Smooth muscle cell (in vitro differentiated cells): ENCODE data around the gene ACAP1. TPM values are rescaled to one million over a fixed set of nuclear protein-coding genes. Genes with fewer than 3 reads are reported as not detected.

ENCODE experiments used
- DNase-seq: peaks from one replicate; lab custom pipeline; 2025; ENCODE audit not compliant: unreplicated experiment; lab: John Stamatoyannopoulos, UW
- H2AFZ ChIP-seq: fragments of 200-600 bp; sonication (generic); 2 replicates; pipeline ENCODE4 v1.6.0; 2016; ENCODE audit warnings: antibody characterized with exemption, low read depth, mild to moderate bottlenecking
- H3F3A ChIP-seq: fragments of 200-600 bp; sonication (generic); 2 replicates; pipeline ENCODE4 v1.6.0; 2017; ENCODE audit warnings: antibody characterized with exemption, low read depth
- H3K27ac ChIP-seq: fragments of 200-600 bp; sonication (generic); 2 replicates; pipeline ENCODE4 v1.5.1; 2016; ENCODE audit warnings: low read depth, mild to moderate bottlenecking
- H3K27me3 ChIP-seq: fragments of 200-600 bp; sonication (generic); 2 replicates; pipeline ENCODE4 v1.6.1; 2016; ENCODE audit warnings: low read depth, mild to moderate bottlenecking
- H3K36me3 ChIP-seq: fragments of 200-600 bp; sonication (generic); 2 replicates; pipeline ENCODE4 v1.5.1; 2016; ENCODE audit warnings: low read depth
- H3K4me1 ChIP-seq: fragments of 200-600 bp; sonication (generic); 2 replicates; pipeline ENCODE4 v1.5.1; 2016; ENCODE audit warnings: low read depth
- H3K4me2 ChIP-seq: fragments of 200-600 bp; sonication (generic); 2 replicates; pipeline ENCODE4 v1.6.0; 2016; ENCODE audit warnings: mild to moderate bottlenecking
- H3K4me3 ChIP-seq: fragments of 200-600 bp; sonication (generic); 2 replicates; pipeline ENCODE4 v1.5.1; 2016; ENCODE audit warnings: mild to moderate bottlenecking
- H3K79me2 ChIP-seq: fragments of 200-600 bp; sonication (generic); 2 replicates; pipeline ENCODE4 v1.6.0; 2016; ENCODE audit warnings: low read depth, mild to moderate bottlenecking
- H3K9ac ChIP-seq: fragments of 200-600 bp; sonication (generic); 2 replicates; pipeline ENCODE4 v1.6.0; 2016; ENCODE audit warnings: low read depth
- H3K9me3 ChIP-seq: fragments of 200-600 bp; sonication (generic); replicated peaks from 2 replicates; pipeline ENCODE4 v1.5.1; 2016; ENCODE audit warnings: low read depth
- H4K20me1 ChIP-seq: fragments of 200-600 bp; sonication (generic); 2 replicates; pipeline ENCODE4 v1.6.0; 2016; ENCODE audit warnings: low read depth
- CTCF ChIP-seq: fragments of 200-600 bp; sonication (generic); IDR thresholded peaks from 2 replicates; pipeline ENCODE4 v1.5.1; 2017; ENCODE audit warnings: borderline replicate concordance, mild to moderate bottlenecking, antibody characterized with exemption; ENCODE audit not compliant: insufficient read depth, poor library complexity, severe bottlenecking
- WGBS: methylation state at CpG from one replicate; pipeline ENCODE4 v1.1.7; 2016; ENCODE audit warnings: low lambda C conversion rate; 5-methylcytosine and 5-hydroxymethylcytosine counted together
- polyA plus RNA-seq: library from polyadenylated mRNA; unstranded; fragments of >200 nt; fragmentation: Nextera tagmentation; extraction: Ambion mirVana; gene quantifications from 2 replicates; pipeline ENCODE4 v1.2.1, GENCODE V29; 2016
- total RNA-seq: library from RNA; depleted of rRNA; stranded (reverse); fragments of >200 nt; gene quantifications from 2 replicates; pipeline ENCODE4 v1.2.3, GENCODE V29; 2014

ACAP1 gene
- total and polyA plus RNA-seq, 2 experiments from 2014 or later = 15.2 to 31.6 TPM

- Histone ChIP-seq H3K36me3 (peaks cover 4% of the 10 kb centered on the region), H3F3A (peaks cover 47% of the 10 kb centered on the region), H3K4me1 (peaks cover 15% of the 10 kb centered on the region), H3K4me2 (peak overlapping the region; percentile 98), H4K20me1 (peaks cover 57% of the 10 kb centered on the region), H3K9me3 (no peaks in the 10 kb centered on the region), H3K4me3 (peak overlapping the region; percentile 79), H3K27ac (peak overlapping the region; percentile 63), H3K79me2 (peaks cover 50% of the 10 kb centered on the region), H2AFZ (no peak overlapping the region), H3K27me3 (no peaks in the 10 kb centered on the region), H3K9ac (peak overlapping the region; percentile 56)
- WGBS = 49% methylated on average over 9 of the region's 9 CpGs
- TF ChIP-seq CTCF = no peak
- no peak for DNase-seq
Observed at GRCh38 chr17:7313890-7314718, 22.2 kb upstream of the ACAP1 start.

- peak; percentile 39 for DNase-seq
- Histone ChIP-seq H3K4me1 (peaks cover 7% of the 10 kb centered on the region), H3K4me3 (peak within 1 kb of the TSS; percentile 79), H3K9me3 (no peaks in the 10 kb centered on the region), H3K27me3 (no peaks in the 10 kb centered on the region), H3K9ac (peak within 1 kb of the TSS; percentile 56), H3K27ac (peak within 1 kb of the TSS; percentile 63), H3K36me3 (peaks cover 4% of the 10 kb centered on the region), H3K4me2 (peak within 1 kb of the TSS; percentile 98), H4K20me1 (peaks cover 49% of the 10 kb centered on the region), H3K79me2 (peaks cover 42% of the 10 kb centered on the region), H3F3A (peaks cover 38% of the 10 kb centered on the region), H2AFZ (peak within 1 kb of the TSS; percentile 79)
- under 1% methylated on average over 78 of the region's 95 CpGs for WGBS
- no peak for TF ChIP-seq CTCF
Observed at GRCh38 chr17:7314719-7315569, 21.4 kb upstream of the ACAP1 start, which contains the start of gene GPS2. Gene GPS2, minus strand, starts transcription at chr17:7315360. Its CDS starts 308 bp downstream, at chr17:7315052.

- H3K79me2 ChIP-seq = peaks cover 34% of the 10 kb centered on the region
- WGBS = 50% methylated on average over 30 of the region's 30 CpGs
- H3K9ac ChIP-seq = peak overlapping the region; percentile 56
- DNase-seq = no peak
- H4K20me1 ChIP-seq = peaks cover 41% of the 10 kb centered on the region
- H3F3A ChIP-seq = peaks cover 31% of the 10 kb centered on the region
- peak overlapping the region; percentile 79 for H3K4me3 ChIP-seq
- peak overlapping the region; percentile 98 for H3K4me2 ChIP-seq
- H2AFZ ChIP-seq = peak overlapping the region; percentile 79
- no peaks in the 10 kb centered on the region for H3K27me3 ChIP-seq
- no peaks in the 10 kb centered on the region for H3K36me3 ChIP-seq
- no peak for TF ChIP-seq CTCF
- H3K9me3 ChIP-seq = no peaks in the 10 kb centered on the region
- peaks cover 6% of the 10 kb centered on the region for H3K4me1 ChIP-seq
- peak overlapping the region; percentile 63 for H3K27ac ChIP-seq
Observed at GRCh38 chr17:7315570-7316235, 20.6 kb upstream of the ACAP1 start.
